Loucy (cell line): ENCODE data around the gene CR1.

Experiments
- EZH2phosphoT487 ChIP-seq: fragments of 200-600 bp; IDR thresholded peaks from 2 replicates; pipeline ENCODE4 v1.6.1; 2018; ENCODE audit warnings: antibody characterized with exemption, mild to moderate bottlenecking, moderate library complexity, borderline replicate concordance
- TF ChIP-seq, protein P1 (sequence below): fragments of 200-600 bp; sonication (generic); conservative IDR thresholded peaks from 2 replicates; pipeline ENCODE4 v1.5.1; 2014; ENCODE audit warnings: mild to moderate bottlenecking, antibody characterized with exemption, low read length

GRCh38 chr1:207514890-207515289, 18.9 kb downstream of the CR1 start:
- TF ChIP-seq, protein P1, sequence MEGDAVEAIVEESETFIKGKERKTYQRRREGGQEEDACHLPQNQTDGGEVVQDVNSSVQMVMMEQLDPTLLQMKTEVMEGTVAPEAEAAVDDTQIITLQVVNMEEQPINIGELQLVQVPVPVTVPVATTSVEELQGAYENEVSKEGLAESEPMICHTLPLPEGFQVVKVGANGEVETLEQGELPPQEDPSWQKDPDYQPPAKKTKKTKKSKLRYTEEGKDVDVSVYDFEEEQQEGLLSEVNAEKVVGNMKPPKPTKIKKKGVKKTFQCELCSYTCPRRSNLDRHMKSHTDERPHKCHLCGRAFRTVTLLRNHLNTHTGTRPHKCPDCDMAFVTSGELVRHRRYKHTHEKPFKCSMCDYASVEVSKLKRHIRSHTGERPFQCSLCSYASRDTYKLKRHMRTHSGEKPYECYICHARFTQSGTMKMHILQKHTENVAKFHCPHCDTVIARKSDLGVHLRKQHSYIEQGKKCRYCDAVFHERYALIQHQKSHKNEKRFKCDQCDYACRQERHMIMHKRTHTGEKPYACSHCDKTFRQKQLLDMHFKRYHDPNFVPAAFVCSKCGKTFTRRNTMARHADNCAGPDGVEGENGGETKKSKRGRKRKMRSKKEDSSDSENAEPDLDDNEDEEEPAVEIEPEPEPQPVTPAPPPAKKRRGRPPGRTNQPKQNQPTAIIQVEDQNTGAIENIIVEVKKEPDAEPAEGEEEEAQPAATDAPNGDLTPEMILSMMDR = no peak
- TF ChIP-seq EZH2phosphoT487 = no peak
